A549 (cell line): Measurements from ENCODE around the gene RAD23B.

Experiments used
- BHLHE40 ChIP-seq: IDR thresholded peaks from 2 replicates; pipeline ENCODE4 v1.6.1; 2012; ENCODE audit warnings: low read depth, low read length, inconsistent platforms
- CBX2 ChIP-seq: fragments of 200-600 bp; sonication (generic); IDR thresholded peaks from 2 replicates; pipeline ENCODE4 v1.6.1; 2016; ENCODE audit warnings: low read depth, mild to moderate bottlenecking, borderline replicate concordance
- CHD4 ChIP-seq: fragments of 200-600 bp; sonication (generic); IDR thresholded peaks from 2 replicates; pipeline ENCODE4 v1.6.1; 2016; ENCODE audit warnings: antibody characterized with exemption, mild to moderate bottlenecking, borderline replicate concordance
- EP300 ChIP-seq, 2 experiments: fragments of >200 bp; sonication (Bioruptor Twin); formaldehyde crosslinking; IDR thresholded peaks; 2 replicates in 1 of 2; 3 replicates in 1 of 2; pipeline ENCODE4 v1.6.1; 2016 to 2017
- FOSB ChIP-seq: fragments of 250-450 bp; sonication (Bioruptor Pico); IDR thresholded peaks from 2 replicates; pipeline ENCODE4 v1.5.0; 2020; ENCODE audit warnings: mild to moderate bottlenecking, moderate library complexity
- HOXB13 ChIP-seq: fragments of 250-450 bp; sonication (Bioruptor Pico); IDR thresholded peaks from 2 replicates; pipeline ENCODE4 v1.5.0; 2020; ENCODE audit warnings: low read depth, mild to moderate bottlenecking, moderate library complexity
- HOXB5 ChIP-seq: fragments of 250-450 bp; sonication (Bioruptor Pico); IDR thresholded peaks from 2 replicates; pipeline ENCODE4 v1.5.0; 2020; ENCODE audit warnings: mild to moderate bottlenecking, moderate library complexity
- JUN ChIP-seq, 2 experiments: fragments of >200 bp; sonication (Bioruptor Twin); formaldehyde crosslinking; IDR thresholded peaks; 2 replicates in 1 of 2; 3 replicates in 1 of 2; pipeline ENCODE4 v1.6.1; 2016 to 2017
- MAZ ChIP-seq: fragments of 150-350 bp; IDR thresholded peaks from 2 replicates; pipeline ENCODE4 v1.6.1; 2014; ENCODE audit warnings: antibody characterized with exemption, low read depth, low read length, borderline replicate concordance
- PHF8 ChIP-seq: fragments of 200-600 bp; sonication (generic); IDR thresholded peaks from 2 replicates; pipeline ENCODE4 v1.6.1; 2016; ENCODE audit warnings: low read depth, mild to moderate bottlenecking, antibody characterized with exemption, moderate library complexity, borderline replicate concordance
- POLR2A ChIP-seq: IDR thresholded peaks from 2 replicates; pipeline ENCODE4 v1.6.1; 2012; ENCODE audit warnings: mild to moderate bottlenecking, low read length
- REST ChIP-seq: fragments of 200-600 bp; sonication (generic); IDR thresholded peaks from 2 replicates; pipeline ENCODE4 v1.6.1; 2016; ENCODE audit warnings: antibody characterized with exemption, mild to moderate bottlenecking, moderate library complexity
- SREBF2 ChIP-seq: fragments of 450-650 bp; IDR thresholded peaks from 2 replicates; pipeline ENCODE4 v1.6.1; 2014; ENCODE audit warnings: mild to moderate bottlenecking, moderate library complexity
- TF ChIP-seq, protein P1 (sequence below): fragments of >200 bp; sonication (Bioruptor Twin); formaldehyde crosslinking; IDR thresholded peaks from 3 replicates; pipeline ENCODE4 v1.5.1; 2016

DNA sequence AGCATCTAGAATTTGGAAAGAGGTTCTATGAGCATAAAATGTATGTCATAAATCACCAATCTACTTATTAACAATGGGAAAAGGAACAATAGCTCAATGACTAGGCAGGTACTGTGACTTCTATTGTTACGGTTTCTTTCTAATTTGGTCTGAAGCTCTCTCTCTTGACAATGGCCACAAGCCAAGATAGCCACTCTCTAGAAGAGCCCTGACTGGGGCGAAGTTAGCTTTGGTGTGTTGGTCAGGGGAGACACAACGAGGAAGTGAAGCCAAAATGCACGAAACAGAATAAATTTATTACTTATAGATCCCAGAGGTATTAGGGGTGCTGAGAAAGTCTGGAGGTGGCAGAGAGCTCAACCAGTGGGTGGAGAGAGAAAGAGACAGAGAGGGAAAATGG is 9.4 kb upstream of the RAD23B start:
- TF ChIP-seq HOXB5 (CRISPR knock-in tag) (no peak), FOSB (no peak), SREBF2 (no peak), POLR2A (no peak), EP300 (IDR thresholded peaks at IDR 0.05) (no peak), CHD4 (no peak), REST (no peak), JUN (IDR thresholded peaks at IDR 0.05) (no peak), PHF8 (no peak), HOXB13 (CRISPR knock-in tag) (no peak), BHLHE40 (no peak), CBX2 (no peak), MAZ (no peak)
- TF ChIP-seq, protein P1, sequence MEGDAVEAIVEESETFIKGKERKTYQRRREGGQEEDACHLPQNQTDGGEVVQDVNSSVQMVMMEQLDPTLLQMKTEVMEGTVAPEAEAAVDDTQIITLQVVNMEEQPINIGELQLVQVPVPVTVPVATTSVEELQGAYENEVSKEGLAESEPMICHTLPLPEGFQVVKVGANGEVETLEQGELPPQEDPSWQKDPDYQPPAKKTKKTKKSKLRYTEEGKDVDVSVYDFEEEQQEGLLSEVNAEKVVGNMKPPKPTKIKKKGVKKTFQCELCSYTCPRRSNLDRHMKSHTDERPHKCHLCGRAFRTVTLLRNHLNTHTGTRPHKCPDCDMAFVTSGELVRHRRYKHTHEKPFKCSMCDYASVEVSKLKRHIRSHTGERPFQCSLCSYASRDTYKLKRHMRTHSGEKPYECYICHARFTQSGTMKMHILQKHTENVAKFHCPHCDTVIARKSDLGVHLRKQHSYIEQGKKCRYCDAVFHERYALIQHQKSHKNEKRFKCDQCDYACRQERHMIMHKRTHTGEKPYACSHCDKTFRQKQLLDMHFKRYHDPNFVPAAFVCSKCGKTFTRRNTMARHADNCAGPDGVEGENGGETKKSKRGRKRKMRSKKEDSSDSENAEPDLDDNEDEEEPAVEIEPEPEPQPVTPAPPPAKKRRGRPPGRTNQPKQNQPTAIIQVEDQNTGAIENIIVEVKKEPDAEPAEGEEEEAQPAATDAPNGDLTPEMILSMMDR: no peak
